SU-DHL-6 (cell line): ENCODE results near the gene AIP.

ENCODE experiments used
- H2AFZ ChIP-seq: fragments of 200-600 bp; sonication (generic); 2 replicates; pipeline ENCODE4 v1.6.1; 2014; ENCODE audit warnings: low read depth, mild to moderate bottlenecking, moderate library complexity, mixed read lengths, antibody characterized with exemption, low read length; ENCODE audit not compliant: severe bottlenecking
- H3F3A ChIP-seq: fragments of 200-600 bp; shearing (Covaris generic); 2 replicates; pipeline ENCODE4 v1.6.0; 2016; ENCODE audit warnings: antibody characterized with exemption, mild to moderate bottlenecking; ENCODE audit not compliant: insufficient read depth
- H3K27ac ChIP-seq: fragments of 200-600 bp; sonication (generic); 2 replicates; pipeline ENCODE4 v1.5.1; 2016; ENCODE audit warnings: low read depth, mild to moderate bottlenecking, low read length, moderate library complexity, mixed read lengths
- H3K27me3 ChIP-seq: fragments of 200-600 bp; sonication (generic), shearing (Covaris generic); 2 replicates; pipeline ENCODE4 v1.6.0; 2014; ENCODE audit warnings: mild to moderate bottlenecking, low read length
- H3K36me3 ChIP-seq: fragments of 200-600 bp; sonication (generic); 2 replicates; pipeline ENCODE4 v1.6.1; 2014; ENCODE audit warnings: mild to moderate bottlenecking, low read length, mixed read lengths
- H3K4me2 ChIP-seq: fragments of 300-600, 200-600 bp; shearing (Covaris generic), sonication (generic); 2 replicates; pipeline ENCODE4 v1.6.0; 2014; ENCODE audit warnings: low read length, low read depth, mild to moderate bottlenecking; ENCODE audit not compliant: poor library complexity, severe bottlenecking
- H3K4me3 ChIP-seq: fragments of 200-600 bp; sonication (generic); 2 replicates; pipeline ENCODE4 v1.5.1; 2014; ENCODE audit warnings: antibody characterized with exemption, low read length, mild to moderate bottlenecking, mixed read lengths; ENCODE audit not compliant: insufficient read depth, poor library complexity, severe bottlenecking
- H3K79me2 ChIP-seq: fragments of 200-600 bp; sonication (generic); 2 replicates; pipeline ENCODE4 v1.6.1; 2014; ENCODE audit warnings: mild to moderate bottlenecking, low read length, moderate library complexity; ENCODE audit not compliant: insufficient read depth
- H3K9ac ChIP-seq: fragments of 200-600 bp; sonication (generic); 2 replicates; pipeline ENCODE4 v1.7.0; 2014; ENCODE audit warnings: mild to moderate bottlenecking, low read length
- H3K9me2 ChIP-seq: fragments of 200-600 bp; sonication (generic); replicated peaks from 2 replicates; pipeline ENCODE4 v1.6.1; 2014; ENCODE audit warnings: low read length; ENCODE audit not compliant: insufficient read depth
- H3K9me3 ChIP-seq: fragments of 200-600 bp; sonication (generic); 2 replicates; pipeline ENCODE4 v1.6.1; 2014; ENCODE audit warnings: low read length, mixed read lengths; ENCODE audit not compliant: insufficient read depth
- H4K20me1 ChIP-seq: fragments of 200-600 bp; sonication (generic); 2 replicates; pipeline ENCODE4 v1.6.1; 2014; ENCODE audit warnings: low read depth, mild to moderate bottlenecking, antibody characterized with exemption, low read length, moderate library complexity, mixed read lengths
- CTCF ChIP-seq: fragments of 200-600 bp; sonication (generic); IDR thresholded peaks from one replicate; pipeline ENCODE4 v1.5.1; 2017; ENCODE audit warnings: antibody characterized with exemption, mild to moderate bottlenecking, low read length, moderate library complexity; ENCODE audit not compliant: insufficient read depth, poor library complexity, severe bottlenecking
- EZH2phosphoT487 ChIP-seq: fragments of 200-600 bp; sonication (generic), shearing (Covaris generic); conservative IDR thresholded peaks from 2 replicates; pipeline ENCODE4 v1.6.1; 2018; ENCODE audit warnings: mild to moderate bottlenecking, antibody characterized with exemption, low read length, moderate library complexity, mixed read lengths

The AIP gene

DNA sequence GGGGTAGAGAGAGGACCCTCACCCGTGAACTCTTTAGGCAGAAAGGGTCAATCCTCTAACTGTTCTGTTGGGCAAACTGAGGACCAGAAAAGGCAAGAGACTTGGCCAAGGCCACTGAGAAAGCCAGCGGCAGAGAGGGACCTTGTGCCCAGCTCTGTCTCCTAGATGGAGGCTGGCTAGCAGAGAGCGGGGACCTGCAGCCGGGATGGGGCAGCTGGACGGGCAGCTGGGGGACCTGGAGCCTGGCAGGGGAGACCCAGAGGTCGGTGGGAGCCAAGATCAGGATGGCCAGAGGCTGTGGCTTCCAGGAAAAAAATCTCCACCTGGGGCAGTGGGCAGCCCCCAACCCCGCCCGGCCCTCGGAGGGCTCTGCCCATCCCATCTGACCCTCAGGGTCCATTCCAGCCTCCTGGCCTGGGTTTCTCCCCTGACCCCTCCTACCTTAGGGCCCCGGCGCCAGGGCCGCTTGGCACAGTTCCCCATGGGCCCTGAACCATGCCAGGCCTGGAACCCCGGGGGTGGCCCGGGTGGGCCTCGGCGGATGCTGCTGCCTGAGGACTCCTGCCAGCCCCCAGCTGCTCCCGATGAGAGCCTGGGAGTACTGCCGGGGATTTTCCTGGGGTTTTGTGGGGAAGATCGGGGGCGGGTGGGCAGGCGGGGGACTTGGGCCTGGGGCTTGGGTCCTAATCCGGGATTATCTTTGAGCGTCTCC lies 40.2 kb downstream of the AIP start, which contains the start of gene CABP2:
TSS of gene CABP2 (minus strand) at position 603 of the 712 bp plus-strand sequence. CDS start at position 483, 120 bp downstream.
- no peaks in the 10 kb centered on the region for H3K9me3 ChIP-seq
- no peaks in the 10 kb centered on the region for H4K20me1 ChIP-seq
- no peak within 1 kb of the TSS for H3K9ac ChIP-seq

DNA sequence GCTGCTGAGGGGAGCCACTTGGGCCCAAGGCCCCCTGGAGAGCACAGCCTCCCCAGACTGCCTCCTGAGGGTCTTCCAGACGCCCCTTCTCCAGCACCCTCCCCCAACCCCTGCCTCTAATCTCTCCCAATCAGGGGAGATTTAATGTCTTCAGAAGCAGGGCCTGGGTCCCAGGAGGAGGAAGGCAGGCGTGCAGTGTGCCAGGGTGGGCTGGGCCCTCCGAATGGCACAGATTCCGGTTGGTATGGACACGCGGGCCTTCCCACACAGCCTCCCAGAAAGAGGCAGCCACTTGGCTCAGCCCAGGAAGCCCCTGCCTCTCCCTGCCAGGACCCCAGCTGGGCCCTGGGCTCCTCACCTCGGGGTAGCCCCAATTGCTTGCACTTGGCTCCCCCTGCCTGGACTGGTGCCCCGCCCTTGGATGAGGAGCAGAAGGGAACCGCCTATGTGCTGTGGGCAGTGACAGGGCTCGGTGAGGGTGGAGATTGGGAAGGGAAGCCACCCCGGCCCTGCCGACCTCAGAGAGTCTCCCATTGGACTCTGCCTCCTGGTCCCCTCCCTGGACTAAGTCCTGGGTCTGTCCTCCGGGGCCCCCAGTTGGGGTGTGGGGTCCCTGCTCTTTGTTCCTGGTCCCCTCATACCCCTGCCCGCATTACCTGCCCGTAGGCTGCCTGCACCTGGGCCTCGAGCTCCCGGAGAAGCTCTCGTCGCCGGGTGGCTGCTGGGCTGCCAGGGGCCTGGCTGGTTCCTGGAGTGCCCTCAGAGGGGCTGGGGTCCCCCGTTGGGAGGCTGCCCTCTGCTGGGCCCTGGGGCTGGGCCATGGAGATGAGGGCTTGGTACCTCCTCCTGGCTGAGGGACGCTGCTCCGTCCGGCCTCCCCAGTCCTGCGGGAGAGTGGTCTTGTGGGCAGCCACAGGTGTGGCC lies 41.0 kb downstream of the AIP start:
- Histone ChIP-seq H4K20me1 (no peaks in the 10 kb centered on the region), H3F3A (no peaks in the 10 kb centered on the region), H3K27ac (no peak overlapping the region), H3K36me3 (no peaks in the 10 kb centered on the region), H2AFZ (no peak overlapping the region), H3K27me3 (no peaks in the 10 kb centered on the region), H3K9me2 (no peaks in the 10 kb centered on the region), H3K79me2 (no peaks in the 10 kb centered on the region), H3K4me2 (no peak overlapping the region), H3K4me3 (no peak overlapping the region), H3K9me3 (no peaks in the 10 kb centered on the region), H3K9ac (no peak overlapping the region)
- TF ChIP-seq CTCF (no peak), EZH2phosphoT487 (no peak)

More for the DNA sequence above, 40.2 kb downstream of the AIP start, which contains the start of gene CABP2:
- no peaks in the 10 kb centered on the region for H3K9me2 ChIP-seq
- H3F3A ChIP-seq = no peaks in the 10 kb centered on the region
- H3K36me3 ChIP-seq = no peaks in the 10 kb centered on the region
- no peak within 1 kb of the TSS for H2AFZ ChIP-seq
- H3K4me3 ChIP-seq = no peak within 1 kb of the TSS
- H3K4me2 ChIP-seq = no peak within 1 kb of the TSS
- H3K27ac ChIP-seq = no peak within 1 kb of the TSS
- H3K79me2 ChIP-seq = no peaks in the 10 kb centered on the region
- no peaks in the 10 kb centered on the region for H3K27me3 ChIP-seq
- TF ChIP-seq CTCF (no peak), EZH2phosphoT487 (no peak)

GRCh38 chr11:67524480-67524808 lies 41.6 kb downstream of the AIP start:
- no peaks in the 10 kb centered on the region for H3F3A ChIP-seq
- no peak overlapping the region for H3K27ac ChIP-seq
- H4K20me1 ChIP-seq = no peaks in the 10 kb centered on the region
- H3K9me3 ChIP-seq = no peaks in the 10 kb centered on the region
- H2AFZ ChIP-seq = no peak overlapping the region
- no peaks in the 10 kb centered on the region for H3K27me3 ChIP-seq
- H3K36me3 ChIP-seq = no peaks in the 10 kb centered on the region
- no peak overlapping the region for H3K9ac ChIP-seq
- TF ChIP-seq EZH2phosphoT487 (no peak), CTCF (no peak)
- H3K79me2 ChIP-seq = no peaks in the 10 kb centered on the region
- no peaks in the 10 kb centered on the region for H3K9me2 ChIP-seq
- no peak overlapping the region for H3K4me2 ChIP-seq
- H3K4me3 ChIP-seq = no peak overlapping the region
